ENCODE measurements around the gene FSTL4. TPM values are rescaled to one million over a fixed set of nuclear protein-coding genes. Genes with fewer than 3 reads are reported as not detected.

FSTL4 gene
- total RNA-seq, 4 donors from 2014 or later, result 0.41 TPM; not detected in 3

GRCh38 chr5:133370036-133370831 is 242.1 kb downstream of the FSTL4 start:
- Histone ChIP-seq H3K27ac (no peak overlapping the region), H3K9me3 (no peaks in the 10 kb centered on the region), H3K27me3 (no peaks in the 10 kb centered on the region), H3K36me3 (no peaks in the 10 kb centered on the region), H3K4me1 (no peaks in the 10 kb centered on the region), H3K4me3 (no peak overlapping the region)
- no peak for DNase-seq
- TF ChIP-seq CTCF (IDR thresholded peaks at IDR 0.05), result no peak
- TF ChIP-seq POLR2A (IDR thresholded peaks at IDR 0.05), result no peak
- intact Hi-C loops (cut with DNase I; ENCODE audit: low total_unique reads), result no loop called here

- Histone ChIP-seq H3K36me3 (no peaks in the 10 kb centered on the region), H3K4me1 (no peaks in the 10 kb centered on the region), H3K27ac (no peak overlapping the region), H3K4me3 (no peak overlapping the region), H3K9me3 (no peaks in the 10 kb centered on the region), H3K27me3 (no peaks in the 10 kb centered on the region)
- TF ChIP-seq POLR2A (IDR thresholded peaks at IDR 0.05) (no peak), CTCF (IDR thresholded peaks at IDR 0.05) (no peak)
- DNase-seq, result no peak
- intact Hi-C loops (cut with DNase I; ENCODE audit: low total_unique reads), result no loop called here
Observed at GRCh38 chr5:133368916-133369783, 243.2 kb downstream of the FSTL4 start.

GRCh38 chr5:133367984-133368383 is 244.4 kb downstream of the FSTL4 start:
- no peak overlapping the region for H3K4me3 ChIP-seq
- no peaks in the 10 kb centered on the region for H3K36me3 ChIP-seq
- TF ChIP-seq CTCF (IDR thresholded peaks at IDR 0.05) (no peak), POLR2A (IDR thresholded peaks at IDR 0.05) (no peak)
- DNase-seq, result no peak
- H3K27ac ChIP-seq, result no peak overlapping the region
- intact Hi-C loops (cut with DNase I; ENCODE audit: low total_unique reads), result no loop called here
- no peaks in the 10 kb centered on the region for H3K4me1 ChIP-seq
- no peaks in the 10 kb centered on the region for H3K27me3 ChIP-seq
- H3K9me3 ChIP-seq, result no peaks in the 10 kb centered on the region

GRCh38 chr5:133367071-133367786 is 245.1 kb downstream of the FSTL4 start:
- Histone ChIP-seq H3K9me3 (no peaks in the 10 kb centered on the region), H3K27ac (no peak overlapping the region), H3K27me3 (peaks cover 0 to under 1% of the 10 kb centered on the region in 2 donors), H3K36me3 (no peaks in the 10 kb centered on the region), H3K4me1 (no peaks in the 10 kb centered on the region), H3K4me3 (no peak overlapping the region)
- no peak for TF ChIP-seq CTCF (IDR thresholded peaks at IDR 0.05)
- no peak for TF ChIP-seq POLR2A (IDR thresholded peaks at IDR 0.05)
- DNase-seq, result no peak
- intact Hi-C loops (cut with DNase I; ENCODE audit: low total_unique reads), result no loop called here

Data from uterus (tissue), 4 donors.